ENCODE data around the gene SLC22A14.
A peak's percentile ranks its signal among the peaks of the same experiment; 100 is the strongest.

DNA sequence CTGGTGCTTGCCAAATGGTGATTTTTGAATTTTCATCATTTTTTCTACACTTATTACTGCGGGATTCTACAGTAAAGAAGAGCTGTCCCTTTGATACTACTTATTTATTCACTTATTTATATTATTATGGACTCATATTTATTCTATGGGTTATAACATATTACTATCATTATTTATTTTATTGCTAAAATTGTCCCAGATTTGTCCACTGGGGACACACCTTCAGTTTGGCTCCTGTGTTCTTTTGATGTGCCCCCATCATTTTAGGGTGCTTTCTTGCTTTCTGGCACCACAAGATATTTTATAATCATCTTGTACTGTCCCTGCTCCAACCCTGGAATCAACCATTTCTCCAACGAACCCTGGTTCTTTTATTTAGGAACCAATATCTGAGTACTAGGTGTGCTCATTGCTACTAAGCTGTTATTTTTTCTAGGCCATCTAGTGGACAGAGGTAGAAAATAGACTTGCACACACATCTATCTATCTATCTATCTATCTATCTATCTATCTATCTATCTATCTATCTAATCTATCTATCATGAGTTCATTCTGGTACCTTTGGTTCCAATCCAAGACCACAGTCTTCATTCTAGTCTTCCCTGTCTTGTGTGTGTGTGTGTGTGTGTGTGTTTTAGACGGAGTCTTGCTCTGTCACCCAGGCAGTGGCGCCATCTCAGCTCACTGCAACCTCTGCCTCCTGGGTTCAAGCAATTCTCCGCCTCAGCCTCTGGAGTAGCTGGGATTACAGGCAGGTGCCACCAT is 16.0 kb downstream of the SLC22A14 start:
- TF ChIP-seq SP1 (IDR thresholded peaks at IDR 0.05), result no peak
- TF ChIP-seq, protein P1, sequence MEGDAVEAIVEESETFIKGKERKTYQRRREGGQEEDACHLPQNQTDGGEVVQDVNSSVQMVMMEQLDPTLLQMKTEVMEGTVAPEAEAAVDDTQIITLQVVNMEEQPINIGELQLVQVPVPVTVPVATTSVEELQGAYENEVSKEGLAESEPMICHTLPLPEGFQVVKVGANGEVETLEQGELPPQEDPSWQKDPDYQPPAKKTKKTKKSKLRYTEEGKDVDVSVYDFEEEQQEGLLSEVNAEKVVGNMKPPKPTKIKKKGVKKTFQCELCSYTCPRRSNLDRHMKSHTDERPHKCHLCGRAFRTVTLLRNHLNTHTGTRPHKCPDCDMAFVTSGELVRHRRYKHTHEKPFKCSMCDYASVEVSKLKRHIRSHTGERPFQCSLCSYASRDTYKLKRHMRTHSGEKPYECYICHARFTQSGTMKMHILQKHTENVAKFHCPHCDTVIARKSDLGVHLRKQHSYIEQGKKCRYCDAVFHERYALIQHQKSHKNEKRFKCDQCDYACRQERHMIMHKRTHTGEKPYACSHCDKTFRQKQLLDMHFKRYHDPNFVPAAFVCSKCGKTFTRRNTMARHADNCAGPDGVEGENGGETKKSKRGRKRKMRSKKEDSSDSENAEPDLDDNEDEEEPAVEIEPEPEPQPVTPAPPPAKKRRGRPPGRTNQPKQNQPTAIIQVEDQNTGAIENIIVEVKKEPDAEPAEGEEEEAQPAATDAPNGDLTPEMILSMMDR (IDR thresholded peaks at IDR 0.05; ENCODE audit: low read depth, low read length, missing input control), result peak; percentile 20
- TF ChIP-seq RAD21 (IDR thresholded peaks at IDR 0.05), result peak; percentile 58 to 67
- TF ChIP-seq, protein P2, sequence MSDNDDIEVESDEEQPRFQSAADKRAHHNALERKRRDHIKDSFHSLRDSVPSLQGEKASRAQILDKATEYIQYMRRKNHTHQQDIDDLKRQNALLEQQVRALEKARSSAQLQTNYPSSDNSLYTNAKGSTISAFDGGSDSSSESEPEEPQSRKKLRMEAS (IDR thresholded peaks at IDR 0.05), result no peak
- no peak for TF ChIP-seq YY1 (IDR thresholded peaks at IDR 0.05)
- no peak for TF ChIP-seq TAF1 (conservative IDR thresholded peaks at IDR 0.05)
- no peak for TF ChIP-seq FOXA1 (IDR thresholded peaks at IDR 0.05)

Measured in liver (tissue), 3 donors.